ENCODE data around the gene ATP5F1C. TPM values are rescaled to one million over a fixed set of nuclear protein-coding genes. Genes with fewer than 3 reads are reported as not detected.

ATP5F1C gene
- total RNA-seq, 1 experiment from 2014 or later, result 292 TPM

DNA sequence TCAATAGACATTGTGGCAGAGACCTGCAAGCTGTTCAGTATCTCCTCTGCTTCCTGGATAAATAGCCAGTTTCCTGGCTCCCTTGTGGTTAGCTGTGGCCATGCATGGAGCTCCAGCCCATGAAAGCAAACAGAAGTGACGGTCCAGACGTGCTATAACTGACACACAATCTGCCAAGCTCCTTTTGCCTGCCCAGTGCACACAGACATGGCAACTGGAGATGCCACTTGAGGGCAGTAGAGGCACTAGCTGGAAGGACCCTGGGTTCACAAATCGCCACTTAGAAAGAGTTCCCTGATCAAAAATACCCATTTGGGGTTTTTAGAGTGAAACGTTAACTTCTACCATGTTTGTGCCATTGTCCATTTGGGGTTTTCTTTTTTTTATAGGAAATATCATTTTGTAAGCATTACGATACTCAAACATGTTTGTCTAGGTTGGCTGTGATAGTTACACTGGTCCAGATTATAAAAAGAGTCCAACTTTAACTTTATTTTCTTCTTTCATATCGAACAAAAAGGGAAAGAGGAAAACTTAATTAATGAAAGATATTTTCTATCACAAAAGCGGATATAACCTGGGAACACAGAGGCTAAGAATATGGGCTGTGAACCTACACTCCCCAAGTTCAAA lies 31.5 kb upstream of the ATP5F1C start:
- no peak overlapping the region for H2AFZ ChIP-seq (ENCODE audit: low read depth, low read length, poor library complexity, severe bottlenecking)
- H3K27me3 ChIP-seq (ENCODE audit: insufficient read depth, low read length), result no peaks in the 10 kb centered on the region
- RAD21 ChIA-PET (ENCODE audit: low non-redundant PET in 1 of 2, low total read pairs in 2 of 2, uncharacterized antibody in 2 of 2, unreplicated experiment in 2 of 2), result no interaction called here
- DNase-seq (ENCODE audit: low read depth, low spot score), result peak; percentile 21
- no peak overlapping the region for H3K9ac ChIP-seq (ENCODE audit: low read length)
- intact Hi-C loops (cut with micrococcal nuclease), result loop anchor here (2.0 to 10.0 kb wide), 3 partner anchors 232 to 1546 kb away; no protein-coding TSS in a partner anchor
- no TSS peak for BruUV-seq (replicated peaks)
- no peaks in the 10 kb centered on the region for H3K9me2 ChIP-seq (ENCODE audit: insufficient read depth)
- no peaks in the 10 kb centered on the region for H3K4me1 ChIP-seq (ENCODE audit: control insufficient read depth in 1 of 2, insufficient read depth in 2 of 2, low read length in 2 of 2)
- CTCF ChIA-PET, result interaction anchor here (1.1 to 1.5 kb wide), 4 partner anchors 17 to 231 kb away, joined by 3 to 17 read pairs (median 4); no protein-coding TSS in a partner anchor
- no peaks in the 10 kb centered on the region for H3K9me3 ChIP-seq (ENCODE audit: control insufficient read depth in 1 of 2, insufficient read depth in 1 of 2, low read depth in 1 of 2, low read length in 2 of 2)
- no peaks in the 10 kb centered on the region for H4K20me1 ChIP-seq (ENCODE audit: insufficient read depth)
- H3K4me2 ChIP-seq (ENCODE audit: low read length), result no peak overlapping the region
- H3K36me3 ChIP-seq (ENCODE audit: control insufficient read depth in 1 of 2, insufficient read depth in 2 of 2, low read length in 2 of 2), result peaks cover 25 to 51% of the 10 kb centered on the region in 2 experiments
- no peak overlapping the region for H3K4me3 ChIP-seq (replicated peaks in 1 of 2; ENCODE audit: low read depth in 1 of 2, low read length in 2 of 2)
- H3K27ac ChIP-seq (ENCODE audit: low read depth, low read length), result no peak overlapping the region
- H3K79me2 ChIP-seq (ENCODE audit: insufficient read depth, low read length), result no peaks in the 10 kb centered on the region
- POLR2A ChIA-PET, result no interaction called here
- peak; percentile 92 for ATAC-seq
- TF ChIP-seq RAD21 (IDR thresholded peaks at IDR 0.05; ENCODE audit: low read depth) (peak; percentile 56), ZNF274 (IDR thresholded peaks at IDR 0.05; ENCODE audit: low read depth, low read length) (no peak), CTCF (IDR thresholded peaks at IDR 0.05 in 2 of 3, conservative IDR thresholded peaks at IDR 0.05 in 1 of 3; ENCODE audit: borderline replicate concordance in 1 of 3, insufficient read depth in 1 of 3, low read depth in 2 of 3, low read length in 2 of 3) (peak; percentile 14 to 86 (median 70); a peak in 5 of 6 replicates)

GRCh38 chr10:7763929-7764328 lies 24.0 kb upstream of the ATP5F1C start:
- H3K4me2 ChIP-seq (ENCODE audit: low read length), result no peak overlapping the region
- H3K27me3 ChIP-seq (ENCODE audit: insufficient read depth, low read length), result no peaks in the 10 kb centered on the region
- ChIA-PET POLR2A (no interaction called here), RAD21 (ENCODE audit: low non-redundant PET in 1 of 2, low total read pairs in 2 of 2, uncharacterized antibody in 2 of 2, unreplicated experiment in 2 of 2) (no interaction called here), CTCF (no interaction called here)
- no peak for ATAC-seq
- TF ChIP-seq ATF3 (IDR thresholded peaks at IDR 0.05) (no peak), JUND (IDR thresholded peaks at IDR 0.05) (no peak), SRF (IDR thresholded peaks at IDR 0.05; ENCODE audit: low read depth) (no peak), TCF7L2 (IDR thresholded peaks at IDR 0.05; ENCODE audit: borderline replicate concordance, extremely low read depth, insufficient read depth, insufficient read length) (no peak), REST (IDR thresholded peaks at IDR 0.05; ENCODE audit: low read depth) (no peak), SP1 (IDR thresholded peaks at IDR 0.05; ENCODE audit: low read depth) (no peak), SIN3A (IDR thresholded peaks at IDR 0.05; ENCODE audit: low read depth) (no peak), CEBPB (IDR thresholded peaks at IDR 0.05; ENCODE audit: low read depth) (no peak)
- no peak for DNase-seq (ENCODE audit: low read depth, low spot score)
- H3K79me2 ChIP-seq (ENCODE audit: insufficient read depth, low read length), result no peaks in the 10 kb centered on the region
- peaks cover 15 to 58% of the 10 kb centered on the region in 2 experiments; a peak in 3 of 4 replicates for H3K36me3 ChIP-seq (ENCODE audit: control insufficient read depth in 1 of 2, insufficient read depth in 2 of 2, low read length in 2 of 2)
- H3K27ac ChIP-seq (ENCODE audit: low read depth, low read length), result no peak overlapping the region
- no peak overlapping the region for H2AFZ ChIP-seq (ENCODE audit: low read depth, low read length, poor library complexity, severe bottlenecking)
- no peaks in the 10 kb centered on the region for H3K9me3 ChIP-seq (ENCODE audit: control insufficient read depth in 1 of 2, insufficient read depth in 1 of 2, low read depth in 1 of 2, low read length in 2 of 2)
- no peak overlapping the region for H3K9ac ChIP-seq (ENCODE audit: low read length)
- no peaks in the 10 kb centered on the region for H3K4me1 ChIP-seq (ENCODE audit: control insufficient read depth in 1 of 2, insufficient read depth in 2 of 2, low read length in 2 of 2)
- no peaks in the 10 kb centered on the region for H4K20me1 ChIP-seq (ENCODE audit: insufficient read depth)
- BruUV-seq (replicated peaks), result no TSS peak
- no peaks in the 10 kb centered on the region for H3K9me2 ChIP-seq (ENCODE audit: insufficient read depth)
- H3K4me3 ChIP-seq (replicated peaks in 1 of 2; ENCODE audit: low read depth in 1 of 2, low read length in 2 of 2), result no peak overlapping the region
- intact Hi-C loops (cut with micrococcal nuclease), result no loop called here
